PFSK-1 (cell line): Measurements from ENCODE around the gene B3GLCT.

Experiments
- FOXP2 ChIP-seq: optimal IDR thresholded peaks from 2 replicates; pipeline ENCODE3; 2011; ENCODE audit warnings: borderline replicate concordance, control low read depth, inconsistent platforms; ENCODE audit not compliant: insufficient read depth; ENCODE audit errors: extremely low read length, extremely low read depth
- POLR2AphosphoS5 ChIP-seq: IDR thresholded peaks from 2 replicates; pipeline ENCODE4 v1.6.1; 2012; ENCODE audit warnings: low read depth, mild to moderate bottlenecking, control low read depth, low read length, moderate library complexity
- REST ChIP-seq, 2 experiments: IDR thresholded peaks; 2 replicates each; pipeline versions ENCODE4 v1.6.1 to v1.8.0; 2011 to 2012; ENCODE audit warnings: low read depth in 2 of 2, low read length in 2 of 2, control low read depth in 1 of 2, inconsistent platforms in 1 of 2, mild to moderate bottlenecking in 1 of 2, moderate library complexity in 1 of 2; ENCODE audit not compliant: insufficient read depth in 1 of 2
- SIN3A ChIP-seq: IDR thresholded peaks from 2 replicates; pipeline ENCODE4 v1.6.1; 2012; ENCODE audit warnings: mild to moderate bottlenecking, low read length, moderate library complexity, borderline replicate concordance; ENCODE audit not compliant: insufficient read depth
- TAF1 ChIP-seq: IDR thresholded peaks from 2 replicates; pipeline ENCODE4 v1.6.1; 2012; ENCODE audit warnings: low read length, control low read depth, borderline replicate concordance; ENCODE audit not compliant: insufficient read depth

Gene B3GLCT

GRCh38 chr13:31377946-31378345, 178.2 kb downstream of the B3GLCT start:
- TF ChIP-seq FOXP2 (no peak), TAF1 (no peak), REST (IDR thresholded peaks at IDR 0.05; ENCODE audit: insufficient read depth in 1 of 2, low read depth in 2 of 2, low read length in 2 of 2) (no peak), SIN3A (no peak), POLR2AphosphoS5 (no peak)

- no peak for TF ChIP-seq REST (IDR thresholded peaks at IDR 0.05; ENCODE audit: insufficient read depth in 1 of 2, low read depth in 2 of 2, low read length in 2 of 2)
- TF ChIP-seq SIN3A, result no peak
- TF ChIP-seq TAF1, result no peak
- TF ChIP-seq FOXP2, result no peak
- no peak for TF ChIP-seq POLR2AphosphoS5
Measured at GRCh38 chr13:31380715-31381114, 180.9 kb downstream of the B3GLCT start.
